NCI-H345 treated with DMSO at 0.1 percent for 48 hours (cell line): Measurements from ENCODE around the gene ANKRD44.
"Not testable (repeated sequence)": the region's sequence is repeated elsewhere in the genome, so short reads cannot be mapped to it uniquely, and the experiment has no call there.

Experiments
- DNase-seq: peaks from one replicate; lab custom pipeline; 2025; ENCODE audit not compliant: unreplicated experiment; lab: John Stamatoyannopoulos, UW

ANKRD44 gene

GRCh38 chr2:197079832-197080555 is 230.6 kb downstream of the ANKRD44 start:
- no peak for DNase-seq

- DNase-seq, result no peak
Observed at GRCh38 chr2:197079414-197079813, 231.2 kb downstream of the ANKRD44 start.

- DNase-seq, result no peak
Observed at GRCh38 chr2:197078535-197078934, 232.0 kb downstream of the ANKRD44 start.

- no peak for DNase-seq
Observed at GRCh38 chr2:197077336-197077735, 233.2 kb downstream of the ANKRD44 start.

GRCh38 chr2:197076652-197077051 is 233.9 kb downstream of the ANKRD44 start:
- no peak for DNase-seq

GRCh38 chr2:197075754-197076337 is 234.7 kb downstream of the ANKRD44 start:
- no peak for DNase-seq

GRCh38 chr2:197075281-197075680 is 235.3 kb downstream of the ANKRD44 start:
- DNase-seq, result no peak

- DNase-seq, result no peak
Observed at GRCh38 chr2:197073701-197074433, 236.7 kb downstream of the ANKRD44 start.

- DNase-seq, result no peak
Observed at GRCh38 chr2:197073270-197073669, 237.3 kb downstream of the ANKRD44 start.

- no peak for DNase-seq
Observed at GRCh38 chr2:197072533-197072932, 238.0 kb downstream of the ANKRD44 start.

GRCh38 chr2:197071790-197072436 is 238.7 kb downstream of the ANKRD44 start:
- DNase-seq, result no peak

- no peak for DNase-seq
Observed at GRCh38 chr2:197071213-197071612, 239.4 kb downstream of the ANKRD44 start.

- DNase-seq, result no peak
Observed at GRCh38 chr2:197069958-197070357, 240.6 kb downstream of the ANKRD44 start.

GRCh38 chr2:197062574-197062973 is 248.0 kb downstream of the ANKRD44 start:
- DNase-seq, result not testable (repeated sequence)

- no peak for DNase-seq
Observed at GRCh38 chr2:197059477-197059876, 251.1 kb downstream of the ANKRD44 start.

GRCh38 chr2:197058777-197059300 is 251.7 kb downstream of the ANKRD44 start:
- DNase-seq, result no peak

- DNase-seq, result no peak
Observed at GRCh38 chr2:197057959-197058358, 252.6 kb downstream of the ANKRD44 start.

- DNase-seq, result no peak
Observed at GRCh38 chr2:197055045-197055444, 255.5 kb downstream of the ANKRD44 start.

- DNase-seq, result no peak
Observed at GRCh38 chr2:197054437-197054836, 256.1 kb downstream of the ANKRD44 start.

GRCh38 chr2:197052356-197052755 is 258.2 kb downstream of the ANKRD44 start:
- no peak for DNase-seq

- DNase-seq, result no peak
Observed at GRCh38 chr2:197045115-197045514, 265.5 kb downstream of the ANKRD44 start.
